NCI-H524 (cell line): ENCODE measurements around the gene GRK5.
A peak's percentile ranks its signal among the peaks of the same experiment; 100 is the strongest.

Experiments
- DNase-seq, 2 experiments: peaks; one replicate each; lab custom pipeline; 2025; lab: John Stamatoyannopoulos, UW

The GRK5 gene

GRCh38 chr10:119198438-119198837 lies 8.9 kb upstream of the GRK5 start:
- DNase-seq = no peak

DNA sequence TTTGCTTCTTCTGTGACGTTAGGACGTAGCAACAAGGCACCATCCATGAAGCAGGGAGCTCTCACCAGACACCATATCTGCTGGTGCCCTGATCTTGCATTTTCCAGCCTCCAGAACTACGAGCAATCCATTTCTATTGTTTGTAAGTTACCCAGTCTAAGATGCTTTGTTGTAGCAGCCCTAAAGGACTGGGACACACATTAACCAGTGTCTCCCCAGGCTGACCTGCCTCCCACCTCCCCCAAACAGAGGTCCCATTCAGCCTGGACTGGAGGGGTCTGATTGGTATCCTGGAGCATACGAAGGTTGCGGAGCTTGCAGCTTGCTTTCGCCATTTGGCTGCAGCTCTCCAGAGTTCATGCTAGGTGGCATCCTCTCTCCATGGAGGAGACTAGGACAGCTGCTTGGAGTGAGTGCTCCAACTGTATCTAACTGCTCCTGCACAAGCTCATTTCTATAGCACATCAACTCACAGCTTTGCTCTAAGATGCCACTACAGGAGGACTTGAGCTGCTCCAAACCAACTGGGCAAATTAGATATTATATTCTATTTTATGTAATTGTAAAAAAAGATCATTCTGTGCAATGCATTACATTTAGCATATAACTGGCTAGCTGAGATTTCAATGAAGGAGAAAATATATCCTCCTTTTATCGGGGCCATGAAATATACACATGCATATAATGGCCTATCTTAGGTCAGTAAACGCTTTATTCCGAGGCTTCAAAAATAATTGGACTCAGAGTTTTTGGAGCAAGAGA lies 8.0 kb upstream of the GRK5 start:
- DNase-seq = peak; percentile 35 to 62

GRCh38 chr10:119201233-119201632 lies 6.1 kb upstream of the GRK5 start:
- no peak for DNase-seq

GRCh38 chr10:119203006-119203405 lies 4.4 kb upstream of the GRK5 start:
- no peak for DNase-seq

DNA sequence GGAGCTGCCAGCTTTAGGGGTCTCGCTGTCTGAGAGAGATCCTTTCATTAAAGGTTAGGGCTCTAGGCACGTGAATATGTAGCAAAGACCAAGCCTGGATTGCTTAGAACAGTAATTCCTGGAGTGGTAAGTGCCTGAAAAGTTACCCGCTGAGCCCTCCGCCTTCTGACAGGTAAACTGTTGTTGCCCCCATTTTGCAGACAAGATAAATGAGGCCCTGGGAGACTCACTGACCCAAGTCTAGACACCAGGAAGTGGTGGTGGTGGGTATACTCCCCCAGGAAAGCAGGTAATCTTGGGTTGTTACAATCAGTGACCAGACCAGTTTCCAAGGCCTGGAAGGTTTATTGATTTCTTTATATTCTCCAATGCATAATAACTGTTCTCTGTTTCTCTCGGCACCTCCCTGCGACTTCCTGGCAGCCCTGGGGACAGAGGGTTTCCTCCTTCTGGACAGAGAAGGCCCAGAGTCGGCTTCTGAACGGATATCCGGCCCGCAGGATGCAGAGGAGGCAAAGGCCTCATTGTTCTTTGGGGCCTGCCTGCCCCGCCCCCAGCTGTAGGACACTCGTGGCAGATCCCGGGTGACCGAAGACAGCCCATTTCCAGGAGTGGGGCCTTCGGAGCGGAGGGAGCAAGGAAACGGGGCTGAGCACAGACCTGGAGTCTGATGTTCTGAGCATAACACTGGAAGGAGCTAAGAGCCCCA lies 1.3 kb upstream of the GRK5 start:
- DNase-seq = peak in 1 of 2 experiments; percentile 26

- DNase-seq = peak in 1 of 2 experiments; percentile 46
Observed at GRCh38 chr10:119206603-119207365, 587 bp upstream of the GRK5 start.

DNA sequence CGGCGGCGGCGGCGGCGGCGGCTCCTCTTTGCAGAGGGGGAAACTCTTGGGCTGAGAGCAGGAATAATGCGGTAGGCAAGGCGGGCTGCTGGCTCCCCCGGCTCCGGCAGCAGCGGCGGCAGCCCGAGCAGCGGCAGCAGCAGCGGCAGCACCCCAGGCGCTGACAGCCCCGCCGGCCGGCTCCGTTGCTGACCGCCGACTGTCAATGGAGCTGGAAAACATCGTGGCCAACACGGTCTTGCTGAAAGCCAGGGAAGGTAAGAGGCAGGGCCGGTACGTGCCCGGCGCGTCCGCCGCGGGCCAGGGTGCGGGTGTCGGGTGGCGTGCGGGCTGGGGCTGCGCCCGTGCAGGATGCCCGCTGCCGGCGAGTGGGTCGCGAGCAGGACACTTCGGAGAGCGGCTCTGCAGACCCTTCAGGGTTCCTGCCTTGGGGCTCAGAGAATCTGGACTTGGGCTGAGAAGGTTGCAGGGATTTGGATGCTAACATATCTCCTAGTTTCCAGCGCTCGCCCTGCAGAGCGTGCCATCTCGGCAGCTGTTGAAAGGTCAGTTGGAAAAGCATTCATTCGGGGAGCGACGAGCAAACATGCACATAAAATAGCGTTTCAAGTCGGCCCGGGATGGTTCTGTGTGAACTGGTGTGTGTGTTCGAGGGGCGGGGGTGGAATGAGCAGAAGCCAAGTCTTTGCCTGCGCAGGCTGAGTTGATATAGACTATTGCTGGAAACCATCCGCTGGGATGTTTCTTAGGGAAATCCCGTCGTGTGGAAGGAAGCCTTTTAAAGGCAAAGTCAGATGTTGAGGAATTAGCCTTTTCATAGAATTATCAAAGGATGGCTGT lies 562 bp downstream of the GRK5 start:
- DNase-seq = peak; percentile 41 to 49

GRCh38 chr10:119208553-119208940 lies 1.2 kb downstream of the GRK5 start:
- DNase-seq = no peak

GRCh38 chr10:119209035-119209735 lies 1.8 kb downstream of the GRK5 start:
- peak; percentile 22 to 61 for DNase-seq

DNA sequence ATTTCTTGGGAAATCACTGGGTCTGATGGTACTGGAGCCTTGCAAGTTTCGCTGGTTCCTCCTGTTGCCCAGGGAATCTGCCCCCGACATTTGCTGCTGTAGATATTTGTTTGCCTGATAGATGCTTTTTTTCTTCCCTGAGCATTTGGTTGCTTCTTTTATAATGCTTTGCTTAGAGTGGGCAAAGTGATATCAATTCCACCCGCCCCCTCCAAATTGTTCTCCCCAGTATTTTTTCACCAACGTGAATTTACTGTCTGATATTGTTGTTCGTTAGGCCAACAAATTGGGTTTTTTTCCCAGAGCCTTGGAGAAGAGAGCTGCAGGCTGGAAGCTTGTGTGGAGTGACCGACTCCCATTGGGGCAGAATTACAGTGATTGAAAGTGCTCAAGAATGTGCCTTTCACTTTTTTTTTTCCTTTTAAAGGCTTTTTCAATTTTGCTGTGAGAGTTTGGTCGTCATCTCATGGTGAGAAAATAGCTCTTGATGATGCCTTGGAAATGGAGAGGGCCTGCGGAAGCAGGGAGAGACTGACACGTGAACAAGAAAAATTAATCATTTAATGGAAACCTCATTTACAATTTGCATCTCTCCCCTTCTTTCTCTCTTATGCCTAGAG lies 2.5 kb downstream of the GRK5 start:
- no peak for DNase-seq

DNA sequence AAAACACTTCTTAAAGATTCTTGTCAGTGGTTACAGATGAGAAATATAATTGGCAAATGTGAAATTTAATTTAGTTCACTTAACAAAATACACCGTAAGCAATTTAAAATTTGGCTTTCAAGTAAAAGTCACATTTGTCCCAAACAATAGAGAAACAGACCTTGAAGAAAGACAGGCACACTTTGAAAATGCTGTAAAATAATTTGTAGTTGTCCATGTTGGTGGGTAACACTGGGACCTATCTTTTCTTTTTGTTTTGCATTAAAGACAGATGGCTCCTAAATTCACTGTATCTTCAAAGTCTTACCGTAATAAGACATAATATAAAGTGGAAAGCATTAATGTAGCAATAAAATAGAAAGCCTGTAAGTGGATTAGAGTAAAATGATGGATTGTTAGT lies 3.3 kb downstream of the GRK5 start:
- peak in 1 of 2 experiments; percentile 13 for DNase-seq

GRCh38 chr10:119211176-119211575 lies 3.8 kb downstream of the GRK5 start:
- DNase-seq = no peak

- DNase-seq = peak; percentile 13 to 43
Observed at GRCh38 chr10:119211625-119212441, 4.5 kb downstream of the GRK5 start.

GRCh38 chr10:119215371-119215770 lies 8.0 kb downstream of the GRK5 start:
- DNase-seq = no peak

- no peak for DNase-seq
Observed at GRCh38 chr10:119216127-119216526, 8.8 kb downstream of the GRK5 start.

- DNase-seq = no peak
Observed at GRCh38 chr10:119217401-119217800, 10.0 kb downstream of the GRK5 start.

- no peak for DNase-seq
Observed at GRCh38 chr10:119217991-119218490, 10.7 kb downstream of the GRK5 start.

- no peak for DNase-seq
Observed at GRCh38 chr10:119219871-119220270, 12.5 kb downstream of the GRK5 start.

- DNase-seq = no peak
Observed at GRCh38 chr10:119221201-119221600, 13.8 kb downstream of the GRK5 start.

GRCh38 chr10:119221666-119222065 lies 14.3 kb downstream of the GRK5 start:
- DNase-seq = no peak
